ENCODE measurements around the gene TMTC1. TPM values are rescaled to one million over a fixed set of nuclear protein-coding genes. Genes with fewer than 3 reads are reported as not detected.

The TMTC1 gene
- 4.6 and 6.0 TPM in 2 replicates for total RNA-seq

DNA sequence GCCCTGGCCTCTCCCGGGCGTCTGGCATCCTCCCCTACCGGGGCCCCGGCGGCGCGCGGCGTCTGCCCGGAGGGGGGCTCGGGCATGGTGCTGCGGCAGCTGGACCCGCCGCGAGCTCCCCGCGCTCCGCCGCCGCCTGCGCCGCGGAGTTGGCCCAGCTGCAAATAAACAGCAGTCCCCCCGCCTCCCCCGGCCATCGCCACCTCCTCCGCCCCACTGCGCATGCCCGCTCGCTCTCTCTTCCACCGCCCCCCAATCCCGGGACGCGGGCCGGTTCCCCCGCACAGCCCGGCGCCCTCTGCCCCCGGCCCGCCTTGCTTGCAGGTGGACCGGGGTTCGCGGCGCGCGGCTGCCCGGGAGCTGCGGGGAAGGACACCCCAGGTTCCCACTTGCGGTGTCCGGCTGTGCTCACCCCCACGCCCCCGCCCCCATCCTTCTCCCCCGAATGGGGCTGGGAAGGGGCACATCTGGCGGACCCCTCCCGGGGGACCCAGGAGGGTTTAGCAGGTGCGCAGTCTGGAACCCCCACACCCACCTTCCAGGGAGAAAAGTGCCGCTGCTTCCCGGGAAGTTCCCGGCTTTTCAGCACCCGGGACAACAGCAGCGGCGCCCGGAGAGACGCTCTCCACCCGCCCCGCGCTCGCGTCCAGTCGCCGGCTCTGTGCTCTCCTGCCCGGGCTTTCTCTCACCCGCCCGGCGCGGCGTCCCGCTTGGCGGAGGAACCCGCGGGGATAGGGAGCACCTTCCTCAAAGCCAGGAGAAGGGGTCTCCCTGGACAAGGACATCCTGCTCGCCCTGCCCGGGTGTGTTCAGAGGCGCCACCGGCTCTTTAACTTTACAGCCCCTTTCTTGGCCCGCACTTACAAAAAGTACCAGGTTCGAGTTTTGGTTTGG lies at the start of gene TMTC1:
TSS of gene TMTC1 (minus strand) at position 170 of the 894 bp plus-strand sequence. CDS start 191 bp downstream, outside the sequence.

DNA sequence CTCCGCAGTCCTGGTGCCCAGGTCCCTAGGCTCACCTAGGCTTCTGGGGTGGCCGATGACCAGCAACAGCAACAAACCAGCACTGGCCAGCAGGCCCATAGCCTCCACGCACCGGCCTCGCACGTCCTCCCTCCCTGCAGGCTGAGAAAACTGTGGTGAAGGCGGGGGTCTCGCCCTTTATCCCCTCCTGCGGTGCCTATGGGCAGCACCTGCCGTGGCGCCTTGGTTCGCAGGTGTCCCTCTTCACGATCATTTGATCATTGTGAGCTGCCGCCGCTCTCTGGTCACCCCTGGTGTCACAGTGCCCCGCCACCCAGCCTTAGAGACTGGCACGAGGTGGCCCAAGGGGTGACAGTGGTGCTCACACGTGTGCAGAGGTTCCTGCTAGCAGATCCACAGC lies 286.2 kb downstream of the TMTC1 start, which contains the start of gene OVCH1:
TSS of gene OVCH1 (minus strand) at position 99 of the 400 bp plus-strand sequence. CDS start at position 99, 0 bp downstream.

